ENCODE data around the gene AP2A2.
"Not testable (repeated sequence)": the region's sequence is repeated elsewhere in the genome, so short reads cannot be mapped to it uniquely, and the experiment has no call there.

The AP2A2 gene

GRCh38 chr11:955154-956063 is 29.7 kb downstream of the AP2A2 start:
- H3K27ac ChIP-seq = peak overlapping the region; percentile 89
- TF ChIP-seq CTCF (conservative IDR thresholded peaks at IDR 0.05) = no peak

GRCh38 chr11:957212-957920 is 31.7 kb downstream of the AP2A2 start:
- peak overlapping the region; percentile 89 for H3K27ac ChIP-seq
- no peak for TF ChIP-seq CTCF (conservative IDR thresholded peaks at IDR 0.05)

- no peak for TF ChIP-seq CTCF (conservative IDR thresholded peaks at IDR 0.05)
- H3K27ac ChIP-seq = peak overlapping the region; percentile 47
Measured at GRCh38 chr11:958101-958500, 32.4 kb downstream of the AP2A2 start.

- H3K27ac ChIP-seq = peak overlapping the region; percentile 47
- TF ChIP-seq CTCF (conservative IDR thresholded peaks at IDR 0.05) = no peak
Measured at GRCh38 chr11:959027-959426, 33.4 kb downstream of the AP2A2 start.

- peak overlapping the region; percentile 47; the same call in 1 of the 2 replicates for H3K27ac ChIP-seq
- no peak for TF ChIP-seq CTCF (conservative IDR thresholded peaks at IDR 0.05)
Measured at GRCh38 chr11:959608-960007, 33.9 kb downstream of the AP2A2 start.

GRCh38 chr11:961310-961920 is 35.7 kb downstream of the AP2A2 start:
- not testable (repeated sequence) for H3K27ac ChIP-seq

- no peak overlapping the region for H3K27ac ChIP-seq
- TF ChIP-seq CTCF (conservative IDR thresholded peaks at IDR 0.05) = no peak
Measured at GRCh38 chr11:961921-962320, 36.3 kb downstream of the AP2A2 start.

Data from VCaP (cell line).